ENCODE measurements around the gene THAP11.

- TF ChIP-seq, protein P1, sequence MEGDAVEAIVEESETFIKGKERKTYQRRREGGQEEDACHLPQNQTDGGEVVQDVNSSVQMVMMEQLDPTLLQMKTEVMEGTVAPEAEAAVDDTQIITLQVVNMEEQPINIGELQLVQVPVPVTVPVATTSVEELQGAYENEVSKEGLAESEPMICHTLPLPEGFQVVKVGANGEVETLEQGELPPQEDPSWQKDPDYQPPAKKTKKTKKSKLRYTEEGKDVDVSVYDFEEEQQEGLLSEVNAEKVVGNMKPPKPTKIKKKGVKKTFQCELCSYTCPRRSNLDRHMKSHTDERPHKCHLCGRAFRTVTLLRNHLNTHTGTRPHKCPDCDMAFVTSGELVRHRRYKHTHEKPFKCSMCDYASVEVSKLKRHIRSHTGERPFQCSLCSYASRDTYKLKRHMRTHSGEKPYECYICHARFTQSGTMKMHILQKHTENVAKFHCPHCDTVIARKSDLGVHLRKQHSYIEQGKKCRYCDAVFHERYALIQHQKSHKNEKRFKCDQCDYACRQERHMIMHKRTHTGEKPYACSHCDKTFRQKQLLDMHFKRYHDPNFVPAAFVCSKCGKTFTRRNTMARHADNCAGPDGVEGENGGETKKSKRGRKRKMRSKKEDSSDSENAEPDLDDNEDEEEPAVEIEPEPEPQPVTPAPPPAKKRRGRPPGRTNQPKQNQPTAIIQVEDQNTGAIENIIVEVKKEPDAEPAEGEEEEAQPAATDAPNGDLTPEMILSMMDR (conservative IDR thresholded peaks at IDR 0.05; ENCODE audit: low read length): no peak
- TF ChIP-seq EZH2phosphoT487 (IDR thresholded peaks at IDR 0.05; ENCODE audit: borderline replicate concordance): no peak
These were observed 13.5 kb upstream of the THAP11 start for GRCh38 chr16:67828651-67829050.

Measured in Loucy (cell line).